GM21367 (cell line): ENCODE data around the gene RBMX2.
"Not testable (repeated sequence)": the region's sequence is repeated elsewhere in the genome, so short reads cannot be mapped to it uniquely, and the experiment has no call there.

Experiments
- ATAC-seq: cut with Tn5 transposase; IDR thresholded peaks from one replicate; pipeline ENCODE4 v1.9.1; 2021; ENCODE audit not compliant: unreplicated experiment

Gene RBMX2, protein sequence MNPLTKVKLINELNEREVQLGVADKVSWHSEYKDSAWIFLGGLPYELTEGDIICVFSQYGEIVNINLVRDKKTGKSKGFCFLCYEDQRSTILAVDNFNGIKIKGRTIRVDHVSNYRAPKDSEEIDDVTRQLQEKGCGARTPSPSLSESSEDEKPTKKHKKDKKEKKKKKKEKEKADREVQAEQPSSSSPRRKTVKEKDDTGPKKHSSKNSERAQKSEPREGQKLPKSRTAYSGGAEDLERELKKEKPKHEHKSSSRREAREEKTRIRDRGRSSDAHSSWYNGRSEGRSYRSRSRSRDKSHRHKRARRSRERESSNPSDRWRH

DNA sequence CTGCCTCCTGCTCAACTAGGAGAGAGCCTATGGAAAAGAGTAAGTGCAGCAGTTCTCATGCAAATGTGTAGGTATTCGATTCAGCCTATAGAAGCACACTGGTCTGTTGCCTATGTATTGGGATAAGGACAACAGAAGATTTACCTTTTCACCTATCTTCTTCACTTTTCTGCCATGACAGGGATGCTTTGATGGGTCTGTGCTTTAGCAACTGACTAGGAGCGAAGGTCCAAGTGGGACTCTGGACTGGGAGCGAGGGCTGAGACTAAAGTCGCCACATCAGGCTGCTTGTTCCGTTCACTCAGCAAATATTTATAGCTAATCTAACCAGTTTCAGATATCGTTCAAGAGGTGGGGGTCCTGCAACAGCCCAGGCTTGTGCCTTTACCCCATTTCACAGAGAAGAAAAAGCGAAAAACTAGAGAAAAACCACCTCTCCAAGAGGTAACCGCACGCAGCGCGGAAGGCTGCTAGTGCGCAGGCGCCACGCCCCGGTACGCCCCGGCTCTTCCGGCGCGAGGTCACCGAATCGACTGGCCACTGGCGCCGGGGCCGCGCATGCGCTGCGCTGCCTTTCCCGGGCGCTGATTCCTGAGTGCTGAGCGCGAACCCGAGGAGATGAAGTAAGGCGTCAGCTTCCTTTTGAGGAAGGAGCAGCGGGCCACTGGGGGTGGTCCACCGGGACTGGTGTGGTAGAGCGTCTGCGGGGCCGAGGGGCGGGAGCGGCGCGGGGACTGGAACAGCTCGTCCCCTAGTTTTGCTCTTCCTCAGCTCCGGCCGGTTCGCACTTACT, at the start of gene RBMX2:
Gene RBMX2, plus strand, starts transcription at position 573 of the 793 bp plus-strand sequence. Its CDS starts 46 bp downstream, at position 619.
- peak; percentile 96 for ATAC-seq

DNA sequence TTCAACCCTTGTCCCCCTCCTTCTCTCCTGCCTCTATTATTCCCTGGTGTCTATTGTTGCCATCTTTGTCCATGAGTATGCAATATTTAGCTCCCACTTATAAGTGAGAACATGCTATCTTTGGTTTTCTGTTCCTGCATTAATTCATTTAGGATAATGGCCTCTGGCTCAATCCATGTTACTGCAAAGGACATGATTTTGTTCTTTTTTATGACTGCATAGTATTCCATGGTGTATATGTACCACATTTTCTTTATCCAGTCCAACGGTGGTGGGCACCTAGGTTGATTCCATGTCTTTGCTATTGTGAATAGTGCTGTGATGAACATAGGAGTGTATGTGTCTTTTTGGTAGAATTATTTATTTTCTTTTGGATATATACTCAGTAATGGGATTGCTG, 49.7 kb upstream of the RBMX2 start:
- not testable (repeated sequence) for ATAC-seq

DNA sequence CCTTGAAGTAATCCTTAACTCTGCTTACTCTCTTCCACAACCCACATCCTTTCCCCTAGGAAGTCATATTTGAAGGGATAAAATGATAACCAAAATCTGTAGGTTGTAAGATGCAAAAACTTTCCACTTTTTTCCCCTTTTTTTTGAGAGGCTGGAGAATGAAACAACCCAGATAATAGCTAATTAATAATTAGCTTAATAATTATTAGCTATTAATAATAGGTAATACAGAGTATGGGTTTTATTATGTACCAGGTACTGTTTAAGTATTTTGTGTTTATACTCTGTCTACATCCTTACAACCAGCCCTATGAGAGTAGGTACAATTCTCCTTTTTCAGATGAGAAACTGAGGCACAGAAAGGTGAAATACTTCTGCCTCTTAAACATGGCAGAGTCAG, 25.7 kb upstream of the RBMX2 start:
- no peak for ATAC-seq

DNA sequence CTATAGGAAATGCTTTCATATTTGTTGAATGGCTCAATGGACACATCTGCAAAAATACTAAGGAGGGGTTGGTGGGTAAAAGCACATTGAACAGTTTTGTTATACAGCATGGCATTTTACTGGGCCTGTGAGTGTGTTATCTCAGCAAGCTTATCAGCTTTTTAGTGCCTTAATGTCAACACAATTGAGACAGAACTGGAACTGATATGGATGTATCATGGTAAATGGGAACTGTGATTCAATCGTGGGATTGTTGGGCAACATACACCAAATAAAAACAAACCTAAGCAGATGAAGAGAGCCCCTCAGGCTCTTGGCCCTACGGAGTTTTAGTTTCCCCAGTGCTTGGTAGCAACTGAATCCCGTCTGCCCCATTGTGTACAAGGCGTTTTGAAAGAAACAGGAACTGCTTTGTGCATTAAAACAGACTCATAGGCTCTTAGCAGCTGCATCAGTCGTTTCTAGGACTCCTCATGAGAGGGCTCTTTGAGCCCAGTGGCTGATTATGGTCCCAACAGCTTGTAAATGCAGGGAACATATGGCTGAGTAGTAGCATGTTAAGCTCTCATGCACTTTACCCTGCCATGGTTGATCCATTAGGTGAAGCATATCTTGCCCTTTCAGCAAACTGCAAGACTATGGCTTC, 23.6 kb upstream of the RBMX2 start:
- no peak for ATAC-seq

DNA sequence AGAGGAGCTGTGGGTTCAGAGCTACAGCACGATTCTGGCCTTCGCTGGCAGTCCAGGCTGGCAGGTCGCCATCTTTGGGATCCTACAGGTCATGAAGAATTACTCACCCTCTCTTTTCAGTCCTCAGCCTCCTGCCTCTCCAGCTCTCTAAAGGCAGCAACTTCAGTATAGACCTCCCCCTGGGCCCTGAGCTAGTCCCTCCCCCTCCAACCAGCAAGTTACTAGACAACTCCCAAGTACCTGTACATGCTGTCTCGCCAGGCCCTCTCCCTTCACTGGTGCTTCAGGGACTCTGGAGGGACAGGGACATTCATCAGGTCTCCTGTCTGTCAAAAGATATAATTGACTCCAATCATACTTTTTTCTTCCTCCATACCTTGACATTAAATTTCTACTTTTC, 16.3 kb upstream of the RBMX2 start, which contains the start of gene GPR119:
Gene GPR119, minus strand, starts transcription at position 155 of the 400 bp plus-strand sequence. CDS start 227 bp downstream, outside the sequence.
- no peak for ATAC-seq

DNA sequence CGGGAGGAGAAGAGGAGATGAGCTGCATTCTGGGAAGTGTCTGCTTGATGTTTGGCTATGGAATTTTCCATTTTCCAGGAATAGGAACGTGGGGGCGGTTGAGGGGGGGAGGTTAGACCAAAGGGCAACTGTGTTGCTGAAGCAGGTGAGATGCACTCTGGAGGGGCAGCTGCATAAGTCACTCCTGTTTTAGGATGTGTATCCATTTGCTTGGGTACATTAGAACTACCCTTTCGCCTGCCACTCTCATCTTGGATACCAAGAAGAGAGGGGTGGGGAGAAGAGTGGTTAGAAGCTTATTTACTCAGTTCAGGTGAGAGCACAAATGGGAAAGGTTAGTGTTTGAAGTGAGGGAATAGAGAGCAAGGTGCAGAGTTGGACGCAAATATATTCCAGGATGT, 15.4 kb upstream of the RBMX2 start:
- no peak for ATAC-seq

DNA sequence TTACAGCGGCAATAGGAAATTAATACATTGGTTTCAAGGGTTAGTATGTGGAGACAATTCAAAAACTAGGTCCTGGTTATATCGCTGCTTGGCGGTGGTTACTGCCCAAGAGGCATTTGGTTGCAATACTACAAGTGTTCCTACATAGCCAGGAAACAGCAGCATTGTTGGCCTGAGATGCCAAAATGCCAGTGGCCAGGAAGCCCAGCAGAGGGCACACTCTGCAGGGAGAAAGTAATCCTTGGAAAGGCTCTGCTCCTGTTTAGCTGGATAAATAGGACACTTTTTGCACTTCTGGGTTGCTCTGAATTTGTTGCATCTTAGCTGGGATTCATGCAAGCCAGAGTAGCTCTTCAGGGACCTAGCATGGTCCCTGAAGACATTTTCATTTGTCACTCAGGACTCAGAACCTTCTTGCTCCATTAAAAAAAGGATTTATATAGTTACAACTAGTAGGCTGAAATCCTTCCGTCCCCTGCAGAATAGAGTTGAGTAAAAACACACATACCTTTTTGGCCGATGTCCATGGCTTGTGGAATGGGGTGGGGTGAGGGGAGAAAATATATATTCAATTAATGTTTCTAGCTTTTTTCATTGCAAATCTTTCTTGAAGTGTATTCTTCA, 8.2 kb upstream of the RBMX2 start:
- no peak for ATAC-seq

DNA sequence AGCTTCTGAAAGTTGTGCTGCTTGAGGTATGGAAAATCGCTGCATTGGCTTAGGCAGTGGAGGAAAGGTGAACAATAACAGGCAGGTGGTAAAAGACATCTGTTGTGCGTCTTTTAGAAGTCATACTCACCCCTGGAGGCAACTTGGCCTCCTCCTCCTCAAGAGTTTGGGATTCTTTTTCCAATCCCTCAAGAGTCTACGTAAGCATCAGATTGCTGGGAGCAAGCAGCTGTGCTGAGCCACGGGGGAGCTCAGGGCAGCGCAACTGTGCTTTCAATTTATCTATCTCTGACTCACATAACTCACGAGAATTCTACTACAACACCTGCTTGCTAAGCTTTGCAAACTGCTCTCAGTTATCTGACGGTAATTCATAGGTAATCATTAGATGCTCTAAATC, 6.4 kb upstream of the RBMX2 start:
- no peak for ATAC-seq

DNA sequence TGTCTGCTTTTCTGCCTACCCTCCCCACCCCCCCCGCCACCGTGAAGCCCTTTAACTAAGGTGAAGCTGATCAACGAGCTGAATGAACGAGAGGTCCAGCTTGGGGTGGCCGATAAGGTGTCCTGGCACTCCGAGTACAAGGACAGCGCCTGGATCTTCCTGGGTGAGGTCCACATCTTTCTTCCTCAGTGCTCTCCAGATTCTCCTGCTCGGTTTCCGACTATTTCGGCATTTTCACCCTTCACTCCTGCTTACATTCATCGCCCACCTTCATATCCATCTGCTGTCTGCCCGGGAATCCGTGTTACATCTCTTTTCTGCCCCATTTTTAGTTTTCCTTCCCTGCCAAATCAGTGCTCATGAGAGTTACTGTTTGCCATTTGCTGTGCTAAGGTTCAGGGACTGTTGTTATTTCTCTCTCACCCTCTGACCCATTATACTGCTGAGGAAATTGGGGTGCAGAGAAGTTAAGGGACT, 459 bp downstream of the RBMX2 start:
- no peak for ATAC-seq

DNA sequence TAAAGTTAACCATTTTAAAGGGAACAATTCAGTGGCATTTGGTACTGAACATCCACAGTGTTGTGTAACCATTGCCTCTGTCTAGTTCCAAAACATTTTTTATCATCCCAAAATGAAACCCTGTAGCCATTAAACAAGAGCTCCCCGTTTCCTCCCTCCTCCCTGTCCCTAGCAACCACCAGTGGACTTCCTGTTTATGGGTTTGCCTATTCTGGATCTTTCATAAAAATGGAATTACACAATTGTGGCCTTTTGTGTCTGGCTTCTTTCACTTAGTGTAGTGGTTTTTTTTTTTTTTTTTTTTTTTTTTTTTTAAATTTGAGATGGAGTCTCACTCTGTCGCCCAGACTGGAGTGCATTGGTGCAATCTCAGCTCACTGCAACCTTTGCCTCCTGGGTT, 11.6 kb downstream of the RBMX2 start:
- ATAC-seq, result no peak

DNA sequence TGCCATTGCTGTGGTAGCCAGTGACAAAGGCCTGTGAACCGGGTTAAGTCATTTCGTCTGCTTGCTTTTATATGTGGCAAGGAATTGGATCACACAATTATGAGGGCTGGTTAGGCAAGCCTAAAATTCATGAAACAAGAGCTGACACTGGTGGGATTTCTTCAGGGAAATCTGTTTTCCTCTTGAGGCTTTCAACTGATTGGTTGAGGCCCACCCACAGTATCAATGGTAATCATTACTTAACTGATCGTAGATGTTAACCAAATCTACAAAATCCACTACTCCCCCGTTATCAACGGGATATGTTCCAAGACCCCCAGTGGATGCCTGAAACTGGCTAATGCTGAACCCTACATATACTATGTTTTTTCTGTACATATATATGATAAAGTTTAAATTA, 13.0 kb downstream of the RBMX2 start:
- no peak for ATAC-seq

DNA sequence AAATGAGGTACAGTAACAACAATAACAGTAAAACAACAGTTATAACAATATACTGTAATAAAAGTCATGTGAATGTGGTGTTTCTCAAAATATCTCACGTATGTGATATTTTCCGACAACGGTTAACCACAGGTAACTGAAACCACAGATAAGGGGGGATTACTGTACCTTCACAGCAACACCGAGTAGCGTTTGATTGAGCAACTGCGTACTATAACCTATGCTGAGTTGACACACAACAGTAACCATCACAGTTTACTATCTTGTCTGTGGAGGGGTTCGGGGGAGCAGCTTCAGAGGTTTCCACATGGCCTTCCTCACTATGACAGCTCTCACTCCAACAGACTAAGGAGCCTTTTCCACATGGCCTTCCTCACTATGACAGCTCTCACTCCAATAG, 13.4 kb downstream of the RBMX2 start:
- no peak for ATAC-seq

DNA sequence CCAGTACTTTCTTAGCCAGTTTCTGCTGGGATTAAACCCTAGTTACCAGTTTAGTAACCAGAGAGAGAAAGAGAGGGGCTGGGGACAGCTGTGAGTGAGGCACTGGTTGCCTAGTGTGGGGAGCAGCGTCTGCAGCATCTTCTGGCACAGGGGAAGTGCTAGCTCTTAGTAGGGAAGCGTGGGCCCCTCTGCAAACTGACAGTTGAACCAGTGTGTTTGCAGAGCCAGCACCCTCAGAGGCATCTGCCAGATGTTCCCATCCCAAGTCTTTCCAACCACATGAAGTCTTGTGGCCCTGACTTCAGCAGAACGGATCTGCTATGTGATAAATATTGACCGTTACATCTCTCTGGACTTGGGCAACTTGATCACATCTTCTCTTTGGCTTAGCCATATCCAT, 15.0 kb downstream of the RBMX2 start:
- no peak for ATAC-seq

DNA sequence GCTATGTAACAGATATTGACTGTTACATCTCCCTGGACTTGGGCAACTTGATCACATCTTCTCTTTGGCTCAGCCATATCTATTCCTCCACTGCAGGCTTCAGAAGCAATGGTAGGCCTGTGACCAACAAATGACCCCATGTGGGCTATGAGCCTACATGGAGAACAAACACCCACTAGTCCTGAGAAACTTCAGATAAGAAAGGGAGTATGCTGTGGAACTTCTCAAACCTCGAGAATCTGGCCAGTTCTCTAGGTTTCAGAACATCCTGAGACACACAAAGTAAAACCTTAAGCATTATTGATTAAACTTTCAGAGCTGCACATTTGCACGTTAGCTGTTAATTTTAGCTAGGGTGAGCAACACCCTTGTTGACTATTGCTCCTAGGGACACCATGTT, 16.3 kb downstream of the RBMX2 start:
- ATAC-seq, result no peak

DNA sequence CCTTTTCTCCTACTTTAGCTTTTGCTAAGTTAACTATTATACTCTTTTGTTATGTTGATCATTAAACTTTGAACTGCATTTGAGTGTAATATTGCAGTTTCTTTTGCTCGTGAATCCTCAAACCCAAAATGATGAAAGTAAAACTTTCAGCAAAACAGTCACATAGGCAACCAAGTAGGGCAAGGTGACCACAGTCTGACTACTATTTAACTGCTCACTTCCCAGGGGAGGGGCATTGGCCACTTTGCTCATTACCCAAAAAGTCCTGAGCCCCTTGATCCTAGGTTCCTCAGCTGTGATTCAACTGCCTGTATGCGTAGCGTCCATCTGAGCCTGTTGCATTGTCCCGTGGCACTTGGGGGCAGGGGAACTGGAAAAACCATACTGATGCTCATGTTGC, 17.0 kb downstream of the RBMX2 start:
- ATAC-seq, result no peak

DNA sequence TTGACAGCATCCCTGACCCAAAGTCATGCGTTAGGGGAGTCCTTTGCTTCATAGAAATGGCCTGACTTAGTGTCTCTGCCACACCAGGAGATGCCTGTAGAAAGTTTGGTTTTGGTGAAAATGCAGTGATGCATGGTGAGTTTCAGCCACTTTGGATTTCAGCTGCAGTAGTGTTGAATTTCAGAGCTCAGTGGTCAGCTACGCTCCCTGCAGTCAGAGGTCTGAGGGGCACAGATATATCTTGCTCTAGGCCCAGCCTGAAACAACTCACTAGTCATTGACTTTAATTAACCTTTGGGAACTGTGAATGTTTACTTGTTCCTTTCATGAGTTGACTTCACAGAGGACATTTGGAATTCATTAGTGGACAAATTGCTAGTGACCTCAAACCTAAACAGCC, 17.5 kb downstream of the RBMX2 start:
- ATAC-seq, result no peak

DNA sequence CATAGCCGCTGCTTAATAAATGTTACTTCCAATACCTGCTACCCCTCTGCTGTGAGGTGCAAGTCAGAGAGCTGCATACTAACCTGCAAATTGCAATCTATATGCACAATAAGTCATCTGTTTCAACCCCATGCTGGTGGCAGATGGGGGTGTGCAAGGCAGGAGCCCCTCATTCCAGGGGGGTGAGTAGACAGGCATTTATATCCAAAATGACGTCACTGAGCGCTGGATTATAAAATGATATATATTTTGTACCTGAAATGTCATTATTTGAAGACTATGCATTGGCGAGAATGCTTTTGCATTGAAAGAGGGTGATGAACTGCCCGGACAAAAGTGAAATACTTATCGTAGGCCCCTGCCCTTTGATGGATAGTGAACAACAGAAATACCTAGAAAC, 24.7 kb downstream of the RBMX2 start:
- no peak for ATAC-seq

DNA sequence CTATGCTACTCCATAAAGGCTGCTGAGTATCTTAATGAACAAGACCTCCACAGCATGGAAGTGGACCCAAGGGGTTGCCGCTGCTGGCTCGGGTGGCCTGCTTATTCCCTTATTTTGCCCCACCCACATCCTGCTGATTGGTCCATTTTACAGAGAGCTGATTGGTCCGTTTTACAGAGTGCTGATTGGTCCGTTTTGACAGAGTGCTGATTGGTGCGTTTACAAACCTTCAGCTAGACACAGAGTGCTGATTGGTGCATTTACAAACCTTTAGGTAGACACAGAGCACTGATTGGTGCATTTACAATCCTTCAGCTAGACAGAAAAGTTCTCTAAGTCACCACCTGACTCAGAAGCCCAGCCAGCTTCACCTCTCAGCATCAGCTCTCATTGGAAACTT, 27.4 kb downstream of the RBMX2 start:
- not testable (repeated sequence) for ATAC-seq

DNA sequence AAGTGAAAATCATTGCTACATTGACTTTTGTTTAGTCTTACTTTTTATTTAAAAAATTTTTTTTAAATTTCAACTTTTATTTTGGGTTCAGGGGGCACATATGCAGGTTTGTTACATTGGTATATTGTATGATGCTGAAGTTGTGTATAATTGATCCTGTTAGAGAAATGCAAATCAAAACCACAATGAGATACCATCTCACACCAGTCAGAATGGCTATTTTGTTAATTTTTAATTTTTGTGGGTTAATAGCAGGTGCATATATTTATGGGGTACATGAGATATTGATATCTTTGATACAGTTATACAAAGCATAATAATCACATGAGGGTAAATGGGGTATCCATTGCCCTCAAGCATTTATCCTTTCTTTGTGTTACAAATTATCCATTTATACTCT, 34.1 kb downstream of the RBMX2 start:
- ATAC-seq, result no peak

DNA sequence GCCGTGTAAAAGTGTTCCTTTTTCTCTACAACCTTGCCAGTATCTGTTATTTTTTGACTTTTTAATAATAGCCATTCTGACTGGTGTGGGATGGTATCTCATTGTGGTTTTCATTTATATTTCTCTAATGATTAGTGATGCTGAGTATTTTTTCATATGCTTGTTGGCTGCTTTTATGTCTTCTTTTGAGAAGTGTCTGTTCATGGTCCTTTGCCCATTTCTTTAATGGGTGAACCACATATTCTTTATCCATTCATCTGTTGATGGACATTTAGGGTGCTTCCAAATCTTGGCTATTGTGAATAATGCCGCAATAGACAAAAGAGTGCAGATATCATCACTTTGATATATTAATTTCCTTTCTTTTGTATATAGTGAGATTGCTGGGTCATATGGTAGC, 36.2 kb downstream of the RBMX2 start:
- not testable (repeated sequence) for ATAC-seq

DNA sequence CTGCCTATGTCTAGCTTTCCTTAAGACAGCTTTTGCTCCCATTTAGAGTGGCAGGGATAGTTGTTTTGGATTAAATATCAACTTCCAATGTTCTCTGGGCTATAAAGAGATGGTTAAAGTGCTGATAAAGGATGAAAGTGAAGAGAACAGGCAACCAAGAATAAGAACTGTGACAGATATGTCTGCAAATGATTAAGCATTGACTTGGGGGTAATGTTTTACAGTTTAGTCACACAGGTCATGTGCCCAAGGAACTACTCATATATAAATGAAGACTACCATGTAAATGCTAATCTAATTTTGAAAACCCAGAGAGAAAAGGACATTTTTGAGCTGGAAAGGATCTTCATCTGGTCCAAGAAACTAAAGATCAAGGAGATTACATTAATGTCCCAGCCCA, 42.1 kb downstream of the RBMX2 start:
- ATAC-seq, result no peak
